Osteoblast (primary cell): Measurements from ENCODE around the gene RPL38. TPM values are rescaled to one million over a fixed set of nuclear protein-coding genes. Genes with fewer than 3 reads are reported as not detected.
A peak's percentile ranks its signal among the peaks of the same experiment; 100 is the strongest.

Source experiments
- DNase-seq: peaks from one replicate; pipeline ENCODE4 v3.0.0; 2011; ENCODE audit warnings: low spot score, mixed read lengths; ENCODE audit not compliant: insufficient read length; ENCODE audit errors: missing footprints
- H2AFZ ChIP-seq: 2 replicates; pipeline ENCODE4 v1.6.0; 2011; ENCODE audit warnings: mild to moderate bottlenecking, low read length
- H3K27ac ChIP-seq: 2 replicates; pipeline ENCODE4 v1.5.1; 2011; ENCODE audit warnings: mild to moderate bottlenecking, low read depth, low read length, moderate library complexity
- H3K27me3 ChIP-seq: 2 replicates; pipeline ENCODE4 v1.6.0; 2012; ENCODE audit warnings: mild to moderate bottlenecking, control low read depth, inconsistent platforms, low read length, moderate library complexity; ENCODE audit not compliant: insufficient read depth
- H3K36me3 ChIP-seq: 2 replicates; pipeline ENCODE4 v1.5.1; 2011; ENCODE audit warnings: mild to moderate bottlenecking, low read length, control low read depth, moderate library complexity; ENCODE audit not compliant: insufficient read depth
- H3K4me1 ChIP-seq: 2 replicates; pipeline ENCODE4 v1.5.1; 2011; ENCODE audit warnings: mild to moderate bottlenecking, low read length, control low read depth, moderate library complexity; ENCODE audit not compliant: insufficient read depth
- H3K4me2 ChIP-seq: 2 replicates; pipeline ENCODE4 v1.6.0; 2011; ENCODE audit warnings: mild to moderate bottlenecking, low read length; ENCODE audit not compliant: insufficient read depth
- H3K4me3 ChIP-seq: fragments of 200-600 bp; sonication (generic); 3 replicates; pipeline ENCODE4 v1.5.1; 2012; ENCODE audit warnings: mild to moderate bottlenecking, low read length, inconsistent platforms; ENCODE audit not compliant: insufficient read depth
- H3K79me2 ChIP-seq: 2 replicates; pipeline ENCODE4 v1.6.0; 2012; ENCODE audit warnings: mild to moderate bottlenecking, low read length, control low read depth, inconsistent platforms; ENCODE audit not compliant: insufficient read depth
- H3K9me3 ChIP-seq: 2 replicates; pipeline ENCODE4 v1.5.1; 2011; ENCODE audit warnings: low read depth, low read length, control low read depth
- H4K20me1 ChIP-seq: 2 replicates; pipeline ENCODE4 v1.6.0; 2012; ENCODE audit warnings: mild to moderate bottlenecking, low read length, control low read depth; ENCODE audit not compliant: insufficient read depth
- total RNA-seq: library from RNA; depleted of rRNA; stranded (reverse); fragments of >200 nt; gene quantifications from 2 replicates; pipeline ENCODE4 v1.2.3, GENCODE V29; 2012
- TF ChIP-seq, protein P1 (sequence below): IDR thresholded peaks from 2 replicates; pipeline ENCODE4 v1.5.1; 2011; ENCODE audit warnings: mild to moderate bottlenecking, low read depth, low read length, moderate library complexity; ENCODE audit errors: extremely low read depth

RPL38 gene
- total RNA-seq, 1 donor, result 470 TPM

DNA sequence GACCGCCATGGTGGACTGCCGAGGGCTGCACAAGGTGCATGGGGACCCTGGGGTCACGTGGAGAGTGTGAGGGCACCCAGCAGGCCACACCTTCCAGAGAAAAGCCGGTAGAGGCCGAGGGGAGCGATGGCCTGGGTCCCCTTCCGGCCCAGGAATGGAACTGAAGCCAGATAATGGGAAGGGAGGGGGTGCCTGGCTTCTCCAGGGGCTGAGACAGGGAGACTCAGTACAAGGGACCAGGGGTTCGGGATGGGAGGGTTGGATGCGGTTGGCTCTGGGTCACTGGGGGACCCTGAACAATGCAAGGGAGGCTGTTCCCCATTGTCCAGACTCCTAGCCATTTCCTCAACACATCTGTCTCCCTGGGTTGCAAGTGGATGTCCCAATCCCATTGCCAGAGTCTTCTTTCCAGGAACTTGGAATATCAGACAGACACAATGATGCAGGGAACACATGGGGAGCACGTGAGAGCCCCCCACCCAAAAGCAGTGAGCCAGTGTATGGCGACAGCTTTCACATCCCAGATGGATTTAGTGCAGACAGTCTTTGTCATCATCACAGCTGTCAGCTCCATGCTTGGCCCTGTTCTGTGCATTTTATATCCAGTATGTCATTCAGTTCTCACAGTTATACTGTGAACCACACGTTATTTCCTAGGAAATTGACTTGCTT is 47.0 kb downstream of the RPL38 start:
- H4K20me1 ChIP-seq, result no peaks in the 10 kb centered on the region
- H3K36me3 ChIP-seq, result no peaks in the 10 kb centered on the region
- peak; percentile 43 for DNase-seq
- H3K4me1 ChIP-seq, result no peaks in the 10 kb centered on the region
- H3K79me2 ChIP-seq, result no peaks in the 10 kb centered on the region
- H3K27ac ChIP-seq, result no peak overlapping the region
- H3K4me3 ChIP-seq, result no peak overlapping the region
- TF ChIP-seq, protein P1, sequence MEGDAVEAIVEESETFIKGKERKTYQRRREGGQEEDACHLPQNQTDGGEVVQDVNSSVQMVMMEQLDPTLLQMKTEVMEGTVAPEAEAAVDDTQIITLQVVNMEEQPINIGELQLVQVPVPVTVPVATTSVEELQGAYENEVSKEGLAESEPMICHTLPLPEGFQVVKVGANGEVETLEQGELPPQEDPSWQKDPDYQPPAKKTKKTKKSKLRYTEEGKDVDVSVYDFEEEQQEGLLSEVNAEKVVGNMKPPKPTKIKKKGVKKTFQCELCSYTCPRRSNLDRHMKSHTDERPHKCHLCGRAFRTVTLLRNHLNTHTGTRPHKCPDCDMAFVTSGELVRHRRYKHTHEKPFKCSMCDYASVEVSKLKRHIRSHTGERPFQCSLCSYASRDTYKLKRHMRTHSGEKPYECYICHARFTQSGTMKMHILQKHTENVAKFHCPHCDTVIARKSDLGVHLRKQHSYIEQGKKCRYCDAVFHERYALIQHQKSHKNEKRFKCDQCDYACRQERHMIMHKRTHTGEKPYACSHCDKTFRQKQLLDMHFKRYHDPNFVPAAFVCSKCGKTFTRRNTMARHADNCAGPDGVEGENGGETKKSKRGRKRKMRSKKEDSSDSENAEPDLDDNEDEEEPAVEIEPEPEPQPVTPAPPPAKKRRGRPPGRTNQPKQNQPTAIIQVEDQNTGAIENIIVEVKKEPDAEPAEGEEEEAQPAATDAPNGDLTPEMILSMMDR, result no peak
- no peaks in the 10 kb centered on the region for H3K9me3 ChIP-seq
- H2AFZ ChIP-seq, result no peak overlapping the region
- H3K4me2 ChIP-seq, result no peak overlapping the region
- H3K27me3 ChIP-seq, result no peaks in the 10 kb centered on the region

DNA sequence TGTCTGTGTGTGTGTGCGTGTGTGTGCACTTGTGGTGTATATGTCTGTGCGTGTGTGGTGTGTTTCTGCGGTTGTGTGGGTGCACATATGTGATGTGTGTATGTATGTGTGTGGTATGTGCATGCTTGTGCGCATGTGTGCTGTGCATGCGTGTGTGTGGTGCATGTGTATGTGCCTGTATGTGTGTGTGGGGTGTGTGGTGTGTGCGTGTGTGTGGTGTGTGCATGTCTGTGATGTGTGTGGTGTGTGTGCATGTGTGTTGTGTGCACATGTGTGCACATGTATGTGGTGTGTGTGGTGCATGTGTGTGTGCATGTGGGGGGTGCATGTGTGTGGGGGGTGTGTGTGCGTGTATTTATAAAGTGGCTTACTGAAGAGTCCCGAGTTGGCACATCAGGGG is 47.6 kb downstream of the RPL38 start:
- TF ChIP-seq, protein P1, result no peak
- no peaks in the 10 kb centered on the region for H3K79me2 ChIP-seq
- no peaks in the 10 kb centered on the region for H3K27me3 ChIP-seq
- H3K27ac ChIP-seq, result no peak overlapping the region
- no peaks in the 10 kb centered on the region for H4K20me1 ChIP-seq
- H3K4me2 ChIP-seq, result no peak overlapping the region
- H2AFZ ChIP-seq, result no peak overlapping the region
- no peak overlapping the region for H3K4me3 ChIP-seq
- H3K4me1 ChIP-seq, result no peaks in the 10 kb centered on the region
- no peak for DNase-seq
- no peaks in the 10 kb centered on the region for H3K36me3 ChIP-seq
- H3K9me3 ChIP-seq, result no peaks in the 10 kb centered on the region

DNA sequence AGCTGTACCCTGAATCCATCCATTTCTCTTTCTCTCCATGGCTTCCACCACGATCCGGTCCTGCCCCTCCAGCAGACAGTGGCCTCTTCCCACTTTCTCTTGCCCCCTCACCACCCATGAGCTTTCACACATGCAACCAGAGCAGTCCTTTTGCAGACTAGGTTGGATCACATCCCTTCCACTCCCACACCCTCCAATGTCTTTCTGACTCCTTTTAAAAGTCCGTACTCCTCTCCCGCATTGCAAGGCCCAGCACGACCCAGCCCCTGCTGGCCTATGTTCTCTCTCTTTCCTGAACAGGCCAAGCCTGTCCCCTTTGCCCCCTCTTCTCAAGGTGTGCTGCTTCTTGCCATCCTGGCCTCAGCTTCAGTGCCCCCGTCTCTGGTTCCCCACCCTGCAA is 48.1 kb downstream of the RPL38 start:
- Histone ChIP-seq H4K20me1 (no peaks in the 10 kb centered on the region), H3K79me2 (no peaks in the 10 kb centered on the region), H3K9me3 (no peaks in the 10 kb centered on the region), H2AFZ (no peak overlapping the region), H3K4me2 (no peak overlapping the region), H3K4me1 (no peaks in the 10 kb centered on the region), H3K4me3 (no peak overlapping the region), H3K27ac (no peak overlapping the region), H3K36me3 (no peaks in the 10 kb centered on the region), H3K27me3 (no peaks in the 10 kb centered on the region)
- TF ChIP-seq, protein P1, result no peak
- peak; percentile 37 for DNase-seq

DNA sequence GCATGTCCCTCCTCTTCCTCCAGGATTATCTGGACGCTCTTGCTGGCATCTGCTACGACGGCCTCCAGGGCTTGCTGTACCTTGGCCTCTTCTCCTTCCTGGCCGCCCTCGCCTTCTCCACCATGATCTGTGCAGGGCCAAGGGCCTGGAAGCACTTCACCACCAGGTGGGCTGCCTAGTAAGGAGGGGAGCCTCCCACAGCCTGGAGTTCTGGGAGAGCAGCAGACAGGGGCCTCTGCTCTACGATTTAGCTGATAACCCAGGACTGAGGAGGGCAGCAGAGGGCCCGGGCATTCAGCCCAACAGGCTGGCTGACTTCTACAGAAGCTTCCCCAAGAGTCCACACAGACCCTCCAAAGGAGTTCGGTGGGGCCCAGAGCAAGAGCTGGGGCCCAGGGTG is 48.7 kb downstream of the RPL38 start:
- peak; percentile 79 for DNase-seq
- TF ChIP-seq, protein P1, result no peak
- H3K79me2 ChIP-seq, result no peaks in the 10 kb centered on the region
- no peaks in the 10 kb centered on the region for H3K9me3 ChIP-seq
- H2AFZ ChIP-seq, result no peak overlapping the region
- no peaks in the 10 kb centered on the region for H3K36me3 ChIP-seq
- no peaks in the 10 kb centered on the region for H3K27me3 ChIP-seq
- H3K4me2 ChIP-seq, result no peak overlapping the region
- H3K4me1 ChIP-seq, result no peaks in the 10 kb centered on the region
- H3K4me3 ChIP-seq, result no peak overlapping the region
- H4K20me1 ChIP-seq, result no peaks in the 10 kb centered on the region
- H3K27ac ChIP-seq, result no peak overlapping the region
